ENCODE results near the gene RARRES2. TPM values are rescaled to one million over a fixed set of nuclear protein-coding genes. Genes with fewer than 3 reads are reported as not detected.
A peak's percentile ranks its signal among the peaks of the same experiment; 100 is the strongest.

Gene RARRES2
- total RNA-seq, 4 donors from 2014 or later, result 21.5 to 99.9 (median 27.1) TPM

DNA sequence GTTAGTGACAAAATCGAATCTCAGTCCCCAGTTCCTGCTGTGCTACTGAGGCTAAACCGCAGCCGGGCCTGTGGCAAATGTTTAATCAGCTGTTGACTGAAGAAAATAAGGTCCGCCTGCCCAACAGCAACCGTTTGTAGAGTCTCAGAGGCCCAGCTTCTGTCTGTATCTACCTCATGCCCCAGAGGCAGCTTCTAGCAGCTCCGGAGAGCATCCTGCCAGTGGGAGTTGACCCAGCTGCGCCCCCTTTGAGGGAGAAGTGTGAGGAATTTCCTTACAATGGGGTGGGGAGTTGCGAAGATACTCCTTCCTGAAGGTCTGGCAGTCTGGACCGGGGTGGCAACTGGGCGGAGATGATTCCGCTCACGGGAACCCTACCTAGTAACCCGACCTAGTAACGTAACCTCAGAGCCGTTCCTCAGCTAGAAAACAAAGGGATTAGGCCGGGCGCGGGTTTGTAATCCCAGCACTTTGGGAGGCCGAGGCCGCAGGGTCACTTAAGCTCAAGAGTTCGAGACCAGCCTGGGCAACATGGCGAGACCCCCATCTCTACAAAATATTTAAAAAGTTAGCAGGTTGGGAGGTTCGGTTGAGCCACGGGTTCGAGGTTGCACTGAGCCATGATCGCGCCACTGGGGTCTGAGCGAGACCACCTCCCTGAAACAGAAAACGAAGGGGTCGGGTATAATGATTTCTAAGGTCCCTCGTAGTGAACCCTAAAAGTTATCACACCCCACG lies 36.9 kb upstream of the RARRES2 start:
- DNase-seq, result peak; percentile 70 to 82 (median 80)
- H3K27me3 ChIP-seq, result no peaks in the 10 kb centered on the region
- H3K27ac ChIP-seq, result peak overlapping the region; percentile 84 to 97 (median 94)
- peaks cover 0 to 57% (median 2%) of the 10 kb centered on the region in 4 donors for H3K4me1 ChIP-seq
- no peaks in the 10 kb centered on the region for H3K9me3 ChIP-seq
- peak overlapping the region; percentile 64 to 94 (median 80) for H3K4me3 ChIP-seq
- TF ChIP-seq, protein P1, sequence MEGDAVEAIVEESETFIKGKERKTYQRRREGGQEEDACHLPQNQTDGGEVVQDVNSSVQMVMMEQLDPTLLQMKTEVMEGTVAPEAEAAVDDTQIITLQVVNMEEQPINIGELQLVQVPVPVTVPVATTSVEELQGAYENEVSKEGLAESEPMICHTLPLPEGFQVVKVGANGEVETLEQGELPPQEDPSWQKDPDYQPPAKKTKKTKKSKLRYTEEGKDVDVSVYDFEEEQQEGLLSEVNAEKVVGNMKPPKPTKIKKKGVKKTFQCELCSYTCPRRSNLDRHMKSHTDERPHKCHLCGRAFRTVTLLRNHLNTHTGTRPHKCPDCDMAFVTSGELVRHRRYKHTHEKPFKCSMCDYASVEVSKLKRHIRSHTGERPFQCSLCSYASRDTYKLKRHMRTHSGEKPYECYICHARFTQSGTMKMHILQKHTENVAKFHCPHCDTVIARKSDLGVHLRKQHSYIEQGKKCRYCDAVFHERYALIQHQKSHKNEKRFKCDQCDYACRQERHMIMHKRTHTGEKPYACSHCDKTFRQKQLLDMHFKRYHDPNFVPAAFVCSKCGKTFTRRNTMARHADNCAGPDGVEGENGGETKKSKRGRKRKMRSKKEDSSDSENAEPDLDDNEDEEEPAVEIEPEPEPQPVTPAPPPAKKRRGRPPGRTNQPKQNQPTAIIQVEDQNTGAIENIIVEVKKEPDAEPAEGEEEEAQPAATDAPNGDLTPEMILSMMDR (IDR thresholded peaks at IDR 0.05), result no peak
- TF ChIP-seq POLR2A (IDR thresholded peaks at IDR 0.05), result peak in 1 of 2 donors; percentile 20
- peaks cover 0 to 9% (median 0%) of the 10 kb centered on the region in 3 donors for H3K36me3 ChIP-seq

GRCh38 chr7:150377635-150378034 lies 36.2 kb upstream of the RARRES2 start:
- Histone ChIP-seq H3K27me3 (no peaks in the 10 kb centered on the region), H3K4me3 (no peak overlapping the region), H3K36me3 (peaks cover 0 to 15% (median 0%) of the 10 kb centered on the region in 3 donors), H3K9me3 (no peaks in the 10 kb centered on the region), H3K27ac (peak overlapping the region; percentile 84 to 97 (median 94)), H3K4me1 (peaks cover 0 to 59% (median 2%) of the 10 kb centered on the region in 4 donors)
- DNase-seq, result peak in 2 of 3 donors; percentile 44 to 61
- TF ChIP-seq, protein P1 (IDR thresholded peaks at IDR 0.05), result no peak
- TF ChIP-seq POLR2A (IDR thresholded peaks at IDR 0.05), result no peak

DNA sequence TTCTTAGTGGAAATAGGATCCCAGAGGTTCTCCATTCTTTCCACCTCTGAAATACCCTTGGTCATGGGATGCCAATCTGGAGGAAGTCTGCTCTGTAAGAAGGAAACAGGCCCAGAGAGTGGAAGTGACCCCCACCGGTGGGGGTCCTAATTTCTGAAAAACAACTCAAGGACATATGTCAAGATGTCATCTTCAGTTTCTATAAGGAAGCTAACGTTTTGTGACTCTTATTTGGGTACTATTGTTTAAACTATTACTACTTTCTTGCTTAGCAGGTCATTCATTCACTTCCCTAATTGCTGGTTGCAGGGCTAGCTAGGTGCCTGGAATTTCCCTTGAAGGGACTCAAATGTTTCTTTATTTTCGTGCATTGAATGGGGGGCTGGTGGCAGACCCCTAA lies 35.8 kb upstream of the RARRES2 start:
- TF ChIP-seq POLR2A (IDR thresholded peaks at IDR 0.05), result no peak
- TF ChIP-seq, protein P1 (IDR thresholded peaks at IDR 0.05), result no peak
- Histone ChIP-seq H3K27ac (peak overlapping the region; percentile 84 to 97 (median 94)), H3K4me1 (peaks cover 0 to 59% (median 2%) of the 10 kb centered on the region in 4 donors), H3K36me3 (peaks cover 0 to 19% (median 0%) of the 10 kb centered on the region in 3 donors), H3K9me3 (no peaks in the 10 kb centered on the region), H3K27me3 (no peaks in the 10 kb centered on the region), H3K4me3 (no peak overlapping the region)
- peak in 1 of 3 donors; percentile 39 for DNase-seq

DNA sequence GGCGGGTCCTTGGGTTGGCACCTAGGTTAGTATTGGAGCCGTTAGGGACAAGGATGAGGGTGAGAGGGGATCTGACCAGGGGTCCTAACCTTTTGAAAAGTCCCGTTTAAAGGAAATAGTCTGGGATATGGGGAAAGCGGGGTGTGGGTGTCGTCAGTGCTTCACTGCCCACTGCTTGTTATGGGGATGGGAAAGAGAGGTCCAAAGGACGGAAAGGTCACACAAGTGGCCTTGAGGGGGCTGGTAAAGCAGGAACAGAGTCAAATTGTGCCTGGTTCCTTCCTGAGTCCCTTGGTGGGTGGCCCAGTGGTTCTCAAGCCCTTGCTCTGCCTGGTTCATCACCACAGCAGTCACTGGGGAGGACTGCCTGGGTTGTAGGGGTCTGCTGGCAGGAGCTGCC lies 35.1 kb upstream of the RARRES2 start:
- H3K4me3 ChIP-seq, result no peak overlapping the region
- peaks cover 0 to 26% (median 0%) of the 10 kb centered on the region in 3 donors for H3K36me3 ChIP-seq
- TF ChIP-seq POLR2A (IDR thresholded peaks at IDR 0.05), result no peak
- TF ChIP-seq, protein P1 (IDR thresholded peaks at IDR 0.05), result no peak
- DNase-seq, result peak in 1 of 3 donors; percentile 49
- no peaks in the 10 kb centered on the region for H3K9me3 ChIP-seq
- no peaks in the 10 kb centered on the region for H3K27me3 ChIP-seq
- H3K4me1 ChIP-seq, result peaks cover 0 to 59% (median 2%) of the 10 kb centered on the region in 4 donors
- peak overlapping the region in 2 of 4 donors; percentile 68 to 94 for H3K27ac ChIP-seq

- DNase-seq, result peak in 1 of 3 donors; percentile 46
- peaks cover 0 to 65% (median 2%) of the 10 kb centered on the region in 4 donors for H3K4me1 ChIP-seq
- peaks cover 0 to 32% (median 0%) of the 10 kb centered on the region in 3 donors for H3K36me3 ChIP-seq
- H3K27me3 ChIP-seq, result no peaks in the 10 kb centered on the region
- peak overlapping the region in 3 of 4 donors; percentile 10 to 94 (median 68) for H3K27ac ChIP-seq
- no peak for TF ChIP-seq POLR2A (IDR thresholded peaks at IDR 0.05)
- TF ChIP-seq, protein P1 (IDR thresholded peaks at IDR 0.05), result no peak
- no peak overlapping the region for H3K4me3 ChIP-seq
- H3K9me3 ChIP-seq, result no peaks in the 10 kb centered on the region
Observed at GRCh38 chr7:150375662-150376521, 34.5 kb upstream of the RARRES2 start.

Measured in Peyer's patch (tissue), 4 donors.